ENCODE results near the gene NAPB.

DNA sequence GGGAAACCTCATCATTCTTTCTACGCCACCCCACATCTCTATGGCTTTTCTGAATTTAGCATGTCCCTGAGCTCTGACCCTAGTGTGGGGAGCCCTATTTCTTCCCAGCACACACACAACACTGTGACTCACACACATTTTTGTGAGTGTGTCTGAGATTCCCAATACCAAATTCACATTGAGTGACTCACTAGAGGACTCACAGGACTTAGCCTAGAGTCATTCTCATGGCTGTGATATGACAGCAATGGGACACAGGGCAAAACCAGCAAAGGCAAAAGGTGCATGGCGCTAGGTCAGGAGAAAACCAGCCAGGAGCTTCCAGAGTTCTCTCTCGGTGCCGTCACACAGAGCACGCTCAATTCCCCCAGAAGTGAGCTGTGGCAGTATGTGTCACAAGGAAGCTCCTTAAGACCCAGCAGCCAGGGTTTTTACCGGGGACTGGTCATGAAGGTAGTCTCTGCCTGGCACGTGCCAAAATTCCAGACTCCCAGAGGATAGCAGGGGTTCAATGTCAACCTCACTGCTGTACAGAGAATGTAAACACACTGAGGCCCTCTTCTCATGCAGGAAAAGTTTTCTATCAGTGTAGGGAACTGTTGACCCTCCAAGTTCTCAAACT is 24.4 kb upstream of the NAPB start:
- TF ChIP-seq SIN3A (IDR thresholded peaks at IDR 0.05; ENCODE audit: borderline replicate concordance, insufficient read depth, low read depth, low read length) = no peak
- TF ChIP-seq, protein P1, sequence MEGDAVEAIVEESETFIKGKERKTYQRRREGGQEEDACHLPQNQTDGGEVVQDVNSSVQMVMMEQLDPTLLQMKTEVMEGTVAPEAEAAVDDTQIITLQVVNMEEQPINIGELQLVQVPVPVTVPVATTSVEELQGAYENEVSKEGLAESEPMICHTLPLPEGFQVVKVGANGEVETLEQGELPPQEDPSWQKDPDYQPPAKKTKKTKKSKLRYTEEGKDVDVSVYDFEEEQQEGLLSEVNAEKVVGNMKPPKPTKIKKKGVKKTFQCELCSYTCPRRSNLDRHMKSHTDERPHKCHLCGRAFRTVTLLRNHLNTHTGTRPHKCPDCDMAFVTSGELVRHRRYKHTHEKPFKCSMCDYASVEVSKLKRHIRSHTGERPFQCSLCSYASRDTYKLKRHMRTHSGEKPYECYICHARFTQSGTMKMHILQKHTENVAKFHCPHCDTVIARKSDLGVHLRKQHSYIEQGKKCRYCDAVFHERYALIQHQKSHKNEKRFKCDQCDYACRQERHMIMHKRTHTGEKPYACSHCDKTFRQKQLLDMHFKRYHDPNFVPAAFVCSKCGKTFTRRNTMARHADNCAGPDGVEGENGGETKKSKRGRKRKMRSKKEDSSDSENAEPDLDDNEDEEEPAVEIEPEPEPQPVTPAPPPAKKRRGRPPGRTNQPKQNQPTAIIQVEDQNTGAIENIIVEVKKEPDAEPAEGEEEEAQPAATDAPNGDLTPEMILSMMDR (IDR thresholded peaks at IDR 0.05) = no peak
